SHP77 treated with DMSO at 0.1 percent for 48 hours (cell line): ENCODE results near the gene NEUROG3.

Source experiments
- DNase-seq: peaks from one replicate; lab custom pipeline; 2025; lab: John Stamatoyannopoulos, UW

NEUROG3 gene

DNA sequence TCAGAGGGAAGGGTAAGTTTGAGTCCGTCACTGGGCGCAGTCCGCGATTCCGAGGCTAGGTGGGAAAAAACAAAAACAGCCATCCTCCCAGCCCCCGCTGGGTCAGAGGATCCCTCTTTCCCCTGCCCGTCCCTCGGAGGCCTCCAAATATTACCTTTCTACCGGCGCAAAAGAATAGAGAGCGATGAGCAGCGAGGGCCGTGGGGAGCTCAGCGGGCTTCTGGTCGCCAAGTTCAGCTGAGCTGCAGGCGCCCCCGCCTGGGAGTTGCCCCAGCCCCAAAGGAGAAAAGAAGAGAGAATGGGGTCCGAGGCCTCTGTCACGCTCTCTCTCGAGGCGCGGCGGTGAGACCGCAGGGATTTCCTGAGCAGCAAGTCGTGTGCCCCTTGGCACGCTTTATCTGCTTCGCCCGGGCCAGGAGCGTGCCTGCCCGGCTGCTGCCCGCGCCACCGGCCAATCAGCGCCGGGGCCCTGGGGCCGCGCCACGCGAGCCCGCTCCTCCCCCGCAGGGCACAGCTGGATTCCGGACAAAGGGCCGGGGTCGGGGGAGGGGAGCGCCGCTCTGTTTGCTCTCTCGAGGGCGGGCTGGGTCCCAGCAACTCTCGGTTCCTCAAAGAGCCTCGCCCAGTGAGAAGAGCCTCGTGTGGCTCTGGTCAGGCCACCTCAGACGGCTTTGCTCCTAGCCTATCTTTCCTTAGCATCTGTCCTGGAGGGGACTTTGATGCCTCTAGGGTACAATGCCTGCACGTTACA is at the start of gene NEUROG3:
Gene NEUROG3, minus strand, starts transcription at position 367 of the 751 bp plus-strand sequence. CDS start 379 bp downstream, outside the sequence.
- DNase-seq = no peak

GRCh38 chr10:69620625-69621024 is 47.4 kb upstream of the NEUROG3 start:
- DNase-seq = no peak

DNA sequence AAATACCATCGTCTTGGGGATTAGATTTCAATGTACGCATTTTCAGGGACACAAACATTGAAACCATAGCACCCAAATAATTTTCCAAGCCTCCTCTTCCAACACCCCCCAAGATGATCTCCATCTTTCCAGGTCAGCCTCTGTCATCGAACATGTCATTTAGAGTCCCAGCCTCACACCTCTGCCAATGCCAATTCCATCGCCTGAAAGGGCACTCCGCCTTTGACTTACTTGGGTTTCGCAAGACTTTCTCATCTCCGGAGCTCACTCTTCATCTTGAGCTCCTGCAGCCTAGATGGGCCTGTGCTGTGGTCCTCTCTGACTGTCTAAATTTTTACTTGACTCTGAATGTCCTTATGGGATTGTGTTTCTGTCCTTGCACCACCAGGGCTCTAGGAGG is 46.4 kb upstream of the NEUROG3 start:
- no peak for DNase-seq

GRCh38 chr10:69618746-69619145 is 45.5 kb upstream of the NEUROG3 start:
- DNase-seq = no peak

DNA sequence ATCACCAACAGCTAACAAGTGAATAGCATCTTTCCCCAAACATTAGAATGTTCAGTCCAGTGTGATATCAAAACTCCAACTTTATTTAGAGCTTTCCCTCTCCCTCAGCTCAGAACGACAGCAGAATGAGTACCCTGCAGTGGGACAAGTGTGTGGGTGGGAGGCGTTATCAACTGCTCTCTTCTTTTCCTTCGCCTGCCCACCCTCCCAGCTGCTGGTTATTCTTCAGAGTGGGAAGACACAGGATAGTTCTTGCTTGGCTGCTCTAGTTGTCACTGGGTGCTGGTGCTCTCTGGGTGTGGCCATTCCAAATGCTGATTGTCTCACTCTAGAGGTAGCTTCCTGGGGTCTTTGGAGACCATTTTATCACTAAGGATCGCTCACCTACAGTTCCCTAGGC is 43.1 kb upstream of the NEUROG3 start:
- DNase-seq = no peak

DNA sequence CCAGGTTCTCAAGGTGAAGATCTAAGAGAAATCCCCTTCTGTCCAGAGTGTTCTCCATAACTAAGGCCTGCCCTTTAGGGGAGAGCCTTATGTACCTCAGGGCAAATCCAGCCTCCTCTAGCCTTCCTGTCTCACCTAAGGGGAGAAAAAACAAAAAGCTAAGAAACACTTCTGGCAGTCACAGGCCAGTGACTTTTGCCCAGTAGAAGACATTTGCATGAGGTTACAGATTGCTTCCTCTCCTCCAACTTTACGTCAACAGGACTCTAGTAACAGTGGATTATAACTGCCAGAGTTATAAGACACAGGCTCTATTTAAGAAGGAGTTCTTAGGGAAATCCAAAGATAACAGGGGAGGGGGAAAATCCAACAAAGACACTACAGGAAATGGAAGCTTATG is 40.9 kb upstream of the NEUROG3 start:
- DNase-seq = no peak

- DNase-seq = no peak
These were observed 39.5 kb upstream of the NEUROG3 start for GRCh38 chr10:69612760-69613159.

DNA sequence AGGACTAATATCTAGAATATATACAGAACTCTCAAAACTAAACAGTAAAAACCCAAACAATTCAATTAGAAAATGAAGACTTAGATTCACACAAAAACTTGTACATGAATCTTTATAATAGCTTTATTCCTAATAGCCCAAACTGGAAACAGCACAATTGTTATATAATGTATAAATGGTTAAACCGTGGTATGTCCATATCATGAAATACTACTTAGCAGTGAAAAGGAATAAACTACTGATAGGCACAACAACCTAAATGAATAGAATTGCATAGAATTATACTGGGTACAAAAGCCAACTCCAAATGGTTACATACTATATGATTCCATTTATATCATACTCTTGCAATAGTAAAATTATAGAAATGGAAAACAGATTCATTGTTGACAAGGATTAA is 35.9 kb upstream of the NEUROG3 start:
- DNase-seq = no peak

GRCh38 chr10:69600761-69601330 is 27.6 kb upstream of the NEUROG3 start:
- DNase-seq = no peak

- no peak for DNase-seq
These were observed 15.1 kb upstream of the NEUROG3 start for GRCh38 chr10:69588358-69588757.

- no peak for DNase-seq
These were observed 11.4 kb upstream of the NEUROG3 start for GRCh38 chr10:69584624-69585023.

DNA sequence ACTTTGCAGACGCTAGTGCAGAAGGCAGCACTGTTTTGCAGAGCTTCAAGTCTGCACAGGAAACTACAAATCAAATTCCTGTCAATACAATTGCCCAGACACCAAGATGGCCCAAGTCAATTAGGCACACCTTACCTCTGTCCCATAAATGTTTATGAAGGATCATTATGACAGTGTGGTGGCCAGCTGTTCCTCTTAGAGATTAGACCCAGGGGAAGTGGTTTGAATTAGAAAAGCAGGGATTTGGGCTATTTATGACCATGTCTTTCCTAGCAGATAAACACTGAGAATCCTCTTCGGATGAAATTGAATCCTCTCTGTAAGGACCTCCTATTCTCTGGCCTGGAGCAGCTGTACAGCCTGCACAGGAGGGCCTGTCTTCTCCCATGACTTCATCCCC is 9.9 kb upstream of the NEUROG3 start:
- no peak for DNase-seq

GRCh38 chr10:69580435-69580834 is 7.2 kb upstream of the NEUROG3 start:
- DNase-seq = no peak

DNA sequence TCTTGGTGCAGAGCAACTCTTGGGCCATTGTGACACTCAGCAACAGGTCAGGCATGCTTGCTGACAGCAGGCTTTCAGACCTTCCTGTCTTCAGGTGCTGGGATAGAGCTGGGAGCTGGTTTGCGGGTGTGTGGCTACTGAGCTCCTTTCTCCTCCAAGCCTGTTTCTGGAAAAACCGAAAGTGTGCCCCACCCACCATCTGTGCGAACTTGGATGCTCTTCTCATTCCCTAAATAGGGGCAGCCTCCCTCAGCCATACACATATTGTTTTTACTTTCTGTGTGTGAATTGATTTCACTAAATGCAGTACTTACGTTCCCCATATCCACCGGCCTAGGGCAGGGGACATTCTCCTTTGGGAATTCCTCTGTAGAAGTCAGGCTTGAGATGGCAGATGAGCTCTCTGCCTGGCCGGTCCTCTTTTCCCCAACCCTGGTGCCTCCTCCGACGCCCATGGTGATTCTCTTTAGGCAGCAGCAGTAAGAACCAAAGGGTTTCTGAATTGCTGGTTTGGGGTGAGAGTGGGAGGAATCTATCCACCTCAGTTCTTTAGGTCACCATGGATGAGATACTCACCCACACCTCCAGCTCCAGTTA is 6.3 kb upstream of the NEUROG3 start:
- no peak for DNase-seq

DNA sequence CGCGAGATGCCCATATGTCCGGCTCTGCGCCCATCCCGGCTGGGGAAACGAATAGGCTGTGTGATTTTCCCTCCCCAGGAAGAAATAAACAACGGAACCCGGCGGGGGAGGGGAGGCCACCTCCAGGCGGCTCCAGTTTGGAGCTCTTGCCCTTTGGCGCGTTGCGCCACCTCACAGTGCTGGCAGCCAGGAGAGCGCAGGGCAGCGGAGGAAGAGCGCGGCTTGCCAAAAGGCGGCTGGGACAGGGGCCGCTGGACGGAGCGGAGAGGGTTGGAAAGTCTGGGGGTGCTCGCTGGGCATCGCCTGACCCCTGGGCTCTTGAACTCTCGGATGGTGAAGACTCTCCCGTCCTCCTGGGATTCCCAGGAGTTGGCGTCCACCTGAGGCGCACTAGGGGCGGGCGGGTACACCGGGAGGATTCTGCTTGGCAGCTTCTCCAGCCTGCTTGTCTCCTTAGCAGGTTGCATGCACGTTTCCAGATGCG is 5.3 kb upstream of the NEUROG3 start:
- DNase-seq = no peak

GRCh38 chr10:69577268-69578232 is 4.3 kb upstream of the NEUROG3 start:
- DNase-seq = no peak

- DNase-seq = no peak
These were observed 3.3 kb upstream of the NEUROG3 start for GRCh38 chr10:69576334-69577011.

DNA sequence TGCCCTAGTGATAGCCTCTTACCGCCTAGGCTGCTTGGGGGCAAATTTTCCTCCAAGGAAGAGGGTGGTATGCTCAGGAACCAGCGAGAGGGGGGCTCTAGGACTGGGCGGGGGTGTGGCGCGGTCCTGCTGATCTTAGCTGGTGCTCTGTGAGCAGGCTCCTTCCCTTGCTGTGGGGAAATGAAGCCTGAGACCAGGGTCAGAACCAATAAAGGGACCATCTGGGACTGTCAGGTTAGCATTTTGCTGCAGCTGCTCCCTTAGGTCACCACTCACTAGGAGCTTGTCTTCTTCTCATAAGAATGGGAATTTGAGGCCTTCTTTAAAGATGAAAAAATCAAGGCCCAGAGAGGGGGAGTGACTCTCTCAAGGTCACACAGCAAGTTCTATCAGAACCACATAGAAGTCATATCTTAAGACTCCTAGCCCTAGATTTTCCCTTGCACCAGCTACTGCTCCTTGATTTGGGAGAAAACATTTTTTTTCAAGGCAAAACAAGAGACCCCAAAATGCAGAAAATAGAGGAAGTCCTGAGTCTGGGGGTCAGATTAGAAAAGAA is 2.0 kb upstream of the NEUROG3 start:
- no peak for DNase-seq

DNA sequence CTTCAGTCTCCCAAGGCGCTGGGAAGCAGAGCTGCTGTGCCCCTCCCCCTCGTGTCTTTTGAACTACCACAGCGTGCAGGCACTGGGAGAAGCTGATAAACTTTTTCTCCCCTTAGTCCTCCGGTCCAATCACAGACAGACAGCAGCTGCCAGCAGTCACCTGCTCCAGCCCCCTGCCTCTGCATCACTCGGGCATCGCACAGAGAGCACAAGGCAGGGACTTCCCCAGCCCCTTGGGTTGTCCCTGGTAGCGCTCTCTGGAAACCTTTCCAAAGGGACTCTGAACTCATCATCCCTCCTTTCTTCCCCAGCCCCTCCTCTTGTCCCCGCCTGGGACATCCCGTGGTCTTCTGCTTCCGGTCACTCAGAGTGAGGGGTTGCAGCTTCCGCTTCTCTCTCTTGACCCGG is 1.4 kb upstream of the NEUROG3 start:
- no peak for DNase-seq

DNA sequence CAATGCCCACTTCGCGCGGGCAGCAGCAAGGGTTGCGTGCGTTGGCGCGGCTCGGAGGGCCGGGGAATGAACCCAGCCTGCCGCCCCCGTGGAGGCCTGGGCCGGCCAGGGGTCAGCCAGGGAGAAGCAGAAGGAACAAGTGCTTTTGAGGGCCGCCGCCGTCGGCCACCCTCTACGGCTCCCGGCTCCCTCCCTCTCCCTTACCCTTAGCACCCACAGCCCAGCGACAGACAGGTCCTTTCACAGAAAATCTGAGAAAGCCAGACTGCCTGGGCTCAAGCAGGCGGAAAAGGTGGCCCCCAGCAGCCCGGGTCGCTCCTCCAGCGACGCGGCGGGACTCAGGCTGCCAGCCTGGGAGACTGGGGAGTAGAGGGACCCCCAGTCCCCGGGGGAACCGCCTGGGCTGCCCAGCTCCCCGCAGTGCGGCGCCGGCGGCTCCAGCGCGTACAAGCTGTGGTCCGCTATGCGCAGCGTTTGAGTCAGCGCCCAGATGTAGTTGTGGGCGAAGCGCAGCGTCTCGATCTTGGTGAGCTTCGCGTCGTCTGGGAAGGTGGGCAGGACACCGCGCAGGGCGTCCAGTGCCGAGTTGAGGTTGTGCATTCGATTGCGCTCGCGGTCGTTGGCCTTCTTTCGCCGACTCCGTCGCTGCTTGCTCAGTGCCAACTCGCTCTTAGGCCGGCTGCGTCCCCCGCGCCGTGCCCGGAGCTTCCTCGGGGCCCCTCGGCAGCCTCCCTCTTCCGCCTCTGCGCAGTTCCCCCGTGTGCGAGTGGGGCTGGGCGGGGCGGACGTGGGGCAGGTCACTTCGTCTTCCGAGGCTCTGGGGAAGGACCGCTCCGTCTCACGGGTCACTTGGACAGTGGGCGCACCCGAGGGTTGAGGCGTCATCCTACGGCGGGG is 815 bp downstream of the NEUROG3 start:
- DNase-seq = no peak
